K562 (cell line): ENCODE data around the gene SGCG. TPM values are rescaled to one million over a fixed set of nuclear protein-coding genes. Genes with fewer than 3 reads are reported as not detected.

Experiments
- ATAC-seq: fragments of 200-7000 bp; cut with Tn5 transposase; 3 replicates; pipeline ENCODE4 v1.9.1; 2020; ENCODE audit warnings: moderate library complexity
- BruUV-seq: library from RNA; stranded (reverse); fragments of 400-500 nt; replicated peaks from 2 replicates; lab custom pipeline; 2021; lab: Mats Ljungman, UMichigan
- CTCF ChIA-PET: fragments of 300-600 bp; formaldehyde crosslinking; extraction: SDS; loops from one replicate; lab custom pipeline; 2021; ENCODE audit warnings: low intra/inter-chr PET ratio; lab: Yijun Ruan, JAX
- POLR2A ChIA-PET: fragments of 300-600, 350-650 bp; sonication (Branson Sonifier 250); formaldehyde crosslinking; extraction: SDS; loops from one replicate; lab custom pipeline; 2021; ENCODE audit warnings: antibody characterized with exemption, inconsistent platforms; lab: Yijun Ruan, JAX
- DNase-seq, 4 experiments: peaks; one replicate each; pipeline versions ENCODE4 v3.0.0 to v3.0.0-alpha.2; 2011 to 2018; ENCODE audit warnings: low spot score in 3 of 4, mixed read lengths in 3 of 4; ENCODE audit errors: extremely low read depth in 1 of 4
- FAIRE-seq: peaks from 2 replicates; lab custom pipeline; 2011; peaks lifted over from hg19 to GRCh38; lab: Jason Lieb, UNC
- H2AFZ ChIP-seq: 2 replicates; pipeline ENCODE4 v1.6.0; 2011; ENCODE audit warnings: low read depth, low read length, control low read depth, inconsistent platforms
- H3K27ac ChIP-seq: fragments of 200-600 bp; 3 replicates; pipeline ENCODE4 v1.8.0; 2011; ENCODE audit warnings: low read depth, mild to moderate bottlenecking, control low read depth, inconsistent platforms, low read length, moderate library complexity, mixed read lengths; ENCODE audit errors: extremely low read depth
- H3K27me3 ChIP-seq, 2 experiments: fragments of 300-600 bp in 1 of 2; 2 replicates in 1 of 2; 3 replicates in 1 of 2; pipeline versions ENCODE4 v1.6.0 to v1.8.0; 2011; ENCODE audit warnings: inconsistent platforms in 2 of 2, low read length in 2 of 2, mild to moderate bottlenecking in 1 of 2, mixed read lengths in 1 of 2, moderate library complexity in 1 of 2; ENCODE audit not compliant: control insufficient read depth in 2 of 2, insufficient read depth in 2 of 2
- H3K36me3 ChIP-seq: fragments of 300-600 bp; 3 replicates; pipeline ENCODE4 v1.8.0; 2011; ENCODE audit warnings: mild to moderate bottlenecking, low read length, inconsistent platforms; ENCODE audit not compliant: control insufficient read depth, insufficient read depth
- H3K4me1 ChIP-seq, 2 experiments: fragments of 200-600 bp in 1 of 2; replicated peaks in 1 of 2; 2 replicates in 1 of 2; 3 replicates in 1 of 2; pipeline versions ENCODE4 v1.5.1 to v1.8.0; 2011; ENCODE audit warnings: inconsistent platforms in 2 of 2, low read length in 2 of 2, mild to moderate bottlenecking in 1 of 2, mixed read lengths in 1 of 2, moderate library complexity in 1 of 2; ENCODE audit not compliant: control insufficient read depth in 2 of 2, insufficient read depth in 2 of 2
- H3K4me2 ChIP-seq: 2 replicates; pipeline ENCODE4 v1.6.1; 2011; ENCODE audit warnings: low read length, control low read depth, inconsistent platforms, mixed read lengths; ENCODE audit not compliant: insufficient read depth
- H3K4me3 ChIP-seq: fragments of 200-600 bp; sonication (generic), shearing (Covaris generic); 2 replicates; pipeline ENCODE4 v1.5.1; 2016; ENCODE audit warnings: control low read depth, inconsistent platforms
- H3K79me2 ChIP-seq: fragments of 200-600 bp; 3 replicates; pipeline ENCODE4 v1.8.0; 2011; ENCODE audit warnings: low read length, inconsistent platforms; ENCODE audit not compliant: control insufficient read depth, insufficient read depth
- H3K9ac ChIP-seq, 2 experiments: 2 replicates each; pipeline versions ENCODE4 v1.6.0 to v1.6.1; 2011; ENCODE audit warnings: low read depth in 2 of 2, low read length in 2 of 2, control low read depth in 1 of 2, inconsistent platforms in 1 of 2, mild to moderate bottlenecking in 1 of 2, mixed read lengths in 1 of 2; ENCODE audit not compliant: insufficient read depth in 1 of 2
- H3K9me1 ChIP-seq: one replicate; pipeline ENCODE4 v1.6.0; 2011; ENCODE audit warnings: inconsistent platforms, mild to moderate bottlenecking, low read length, moderate library complexity; ENCODE audit not compliant: control insufficient read depth, insufficient read depth
- H3K9me3 ChIP-seq: replicated peaks from 2 replicates; pipeline ENCODE4 v1.5.1; 2011; ENCODE audit warnings: low read depth, low read length, inconsistent platforms; ENCODE audit not compliant: control insufficient read depth, insufficient read depth
- H4K20me1 ChIP-seq: replicated peaks from 2 replicates; pipeline ENCODE4 v1.6.1; 2011; ENCODE audit warnings: low read length, inconsistent platforms, mixed read lengths; ENCODE audit not compliant: control insufficient read depth, insufficient read depth
- HNRNPLL ChIP-seq: fragments of 200-400 bp; formaldehyde crosslinking; IDR thresholded peaks from 2 replicates; pipeline ENCODE4 v1.6.1; 2017; ENCODE audit warnings: low read length, low read depth, mild to moderate bottlenecking; ENCODE audit not compliant: poor library complexity, severe bottlenecking
- POLR2A ChIP-seq: fragments of 450-650 bp; conservative IDR thresholded peaks from 2 replicates; pipeline ENCODE4 v1.6.1; 2016
- ZNF232 ChIP-seq: sonication (generic); formaldehyde crosslinking; IDR thresholded peaks from 2 replicates; pipeline ENCODE4 v1.8.0; 2022; ENCODE audit warnings: mild to moderate bottlenecking, missing genetic modification reagents
- ZNF316 ChIP-seq: fragments of 450-650 bp; IDR thresholded peaks from 2 replicates; pipeline ENCODE4 v1.6.1; 2016
- WGBS: fragments of 100-300 bp; shearing (Covaris generic); methylation state at CpG from one replicate; pipeline ENCODE4 v1.1.6; 2016; ENCODE audit warnings: low coverage, mixed read lengths; ENCODE audit not compliant: insufficient coverage; ENCODE audit errors: missing lambda C conversion rate; 5-methylcytosine and 5-hydroxymethylcytosine counted together
- in situ Hi-C: fragments of 300-500 bp; cut with MboI; formaldehyde crosslinking; loops from 4 replicates; pipeline ENCODE4 v1.15.0; 2018; ENCODE audit warnings: inconsistent platforms, mixed read lengths
- intact Hi-C: fragments of 100-400 bp; cut with micrococcal nuclease; formaldehyde crosslinking; loops from 2 replicates; pipeline ENCODE4 v1.14.2; 2022
- polyA plus RNA-seq, 8 experiments: library from polyadenylated mRNA; depleted of rRNA in 4 of 8; stranded (reverse) in 5 of 8; unstranded in 3 of 8; fragments of >200 nt; fragmentation: Nextera tagmentation in 2 of 8; fragmentation: Illumina TruSeq in 1 of 8; extraction: Ambion mirVana in 2 of 8; extraction: Trizol in 1 of 8; gene quantifications; 2 replicates each; pipeline versions ENCODE4 v1.2.1 to v1.2.3, GENCODE V29; 2011 to 2014; ENCODE audit warnings: inconsistent platforms in 1 of 8, missing spikeins in 1 of 8
- total RNA-seq, 7 experiments: library from RNA; depleted of rRNA in 6 of 7; stranded (reverse); fragments of >200 nt in 6 of 7; fragmentation: Illumina TruSeq in 2 of 7; extraction: Trizol in 2 of 7; gene quantifications; 2 replicates each; pipeline versions ENCODE4 v1.2.1 to v1.2.3, GENCODE V29; 2011 to 2021; ENCODE audit warnings: low replicate concordance in 1 of 7

SGCG gene
- total and polyA plus RNA-seq, 9 of the 15 experiments (the other 6 are each of a cell fraction or from before 2014, with no cell fraction given): 0.04 to 0.44 (median 0.34) TPM

DNA sequence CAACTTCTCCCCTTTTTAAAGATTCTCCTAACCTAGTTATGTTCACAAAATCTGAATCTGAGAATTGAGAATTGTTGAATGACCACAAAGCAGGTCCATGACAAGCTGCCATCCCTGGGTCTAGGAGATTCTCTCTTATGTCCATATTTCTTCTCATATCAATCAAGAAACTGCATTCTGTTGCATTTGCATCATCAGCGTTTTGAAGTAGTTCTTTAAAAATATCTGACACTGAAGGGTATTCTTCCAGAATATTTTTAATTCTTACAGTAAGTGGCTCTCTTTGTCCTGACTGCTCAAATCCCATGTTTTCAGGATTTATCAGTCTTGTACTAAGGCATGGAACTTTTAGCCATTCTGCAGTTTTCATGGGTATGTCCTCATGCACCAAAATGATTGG, 158.4 kb downstream of the SGCG start:
- H2AFZ ChIP-seq: no peak overlapping the region
- ChIA-PET POLR2A (interaction anchor here (1.3 kb wide), 1 partner anchor 9 kb away, joined by 3 read pairs; no protein-coding TSS in a partner anchor), CTCF (no interaction called here)
- H4K20me1 ChIP-seq: no peaks in the 10 kb centered on the region
- TF ChIP-seq ZNF316 (peak; percentile 26; the same call in 1 of the 2 replicates), HNRNPLL (no peak)
- H3K9me1 ChIP-seq: no peaks in the 10 kb centered on the region
- H3K4me3 ChIP-seq: no peak overlapping the region
- peaks cover 21% of the 10 kb centered on the region; the same call in 1 of the 3 replicates for H3K36me3 ChIP-seq
- FAIRE-seq (no peak), DNase-seq (no peak), ATAC-seq (no peak)
- WGBS: 100% methylated on average over 1 of the region's 1 CpG
- BruUV-seq: no TSS peak
- no peak overlapping the region for H3K27ac ChIP-seq
- H3K4me2 ChIP-seq: no peak overlapping the region
- H3K9me3 ChIP-seq: peaks cover 13% of the 10 kb centered on the region
- H3K9ac ChIP-seq: no peak overlapping the region
- no peaks in the 10 kb centered on the region for H3K27me3 ChIP-seq
- in situ Hi-C loops: no loop called here
- H3K79me2 ChIP-seq: no peaks in the 10 kb centered on the region
- intact Hi-C loops: no loop called here
- no peaks in the 10 kb centered on the region for H3K4me1 ChIP-seq

DNA sequence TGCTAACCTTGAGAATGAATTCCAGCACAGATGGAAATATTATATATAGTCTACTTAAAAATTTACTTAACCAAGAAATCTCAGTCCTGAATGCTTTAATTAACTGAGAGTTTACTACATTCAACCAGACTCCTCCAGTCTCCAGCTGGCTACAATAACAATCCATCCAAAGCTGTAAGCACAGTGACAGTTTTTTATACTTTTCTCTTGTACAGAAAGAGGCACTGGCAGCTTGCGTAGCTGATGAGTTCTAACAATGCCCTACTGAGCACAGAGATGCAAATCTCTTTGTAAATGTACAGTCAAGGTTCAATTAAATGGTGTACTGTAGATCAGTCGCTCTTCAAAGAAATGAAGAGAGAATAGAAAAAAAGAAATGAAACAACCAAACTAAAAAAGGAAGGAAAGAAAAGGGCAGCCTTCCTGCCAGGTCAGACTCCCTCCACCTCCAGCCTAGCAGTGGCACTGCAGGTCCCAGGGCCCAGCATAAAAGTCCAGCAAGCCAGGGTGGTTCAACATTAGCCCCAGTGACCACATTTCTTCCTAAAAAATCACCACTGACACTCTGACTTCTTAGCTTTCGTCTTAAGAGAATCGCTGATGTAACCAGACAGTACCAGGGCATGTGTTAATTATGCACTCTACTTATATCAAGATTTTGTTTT, 164.3 kb downstream of the SGCG start:
- TF ChIP-seq ZNF232 (CRISPR knock-in tag) (no peak), POLR2A (no peak)
- H3K79me2 ChIP-seq: no peaks in the 10 kb centered on the region
- H3K4me1 ChIP-seq: no peaks in the 10 kb centered on the region
- intact Hi-C loops: no loop called here
- no peak overlapping the region for H3K4me2 ChIP-seq
- in situ Hi-C loops: no loop called here
- no peaks in the 10 kb centered on the region for H3K27me3 ChIP-seq
- FAIRE-seq (no peak), DNase-seq (no peak), ATAC-seq (no peak)
- H3K9ac ChIP-seq: no peak overlapping the region
- ChIA-PET POLR2A (no interaction called here), CTCF (no interaction called here)
- WGBS: 91% methylated on average over 3 of the region's 4 CpGs
- no peak overlapping the region for H3K4me3 ChIP-seq
- H3K27ac ChIP-seq: no peak overlapping the region
- no peak overlapping the region for H2AFZ ChIP-seq
- BruUV-seq: no TSS peak
- H3K9me3 ChIP-seq: no peaks in the 10 kb centered on the region; the same call in none of the 2 replicates
- no peaks in the 10 kb centered on the region for H3K9me1 ChIP-seq
- H3K36me3 ChIP-seq: peaks cover 47% of the 10 kb centered on the region; the same call in 1 of the 3 replicates
- no peaks in the 10 kb centered on the region for H4K20me1 ChIP-seq
